ENCODE measurements around the gene S100A13.

GRCh38 chr1:153615406-153615805 is 11.9 kb downstream of the S100A13 start:
- TF ChIP-seq CREB5 (CRISPR knock-in tag; IDR thresholded peaks at IDR 0.05; ENCODE audit: low read depth) (no peak), ZFP30 (CRISPR knock-in tag; IDR thresholded peaks at IDR 0.05) (no peak), SNAI2 (CRISPR knock-in tag; IDR thresholded peaks at IDR 0.05) (no peak), TOX (CRISPR knock-in tag; IDR thresholded peaks at IDR 0.05; ENCODE audit: borderline replicate concordance) (no peak), ZFP3 (CRISPR knock-in tag; IDR thresholded peaks at IDR 0.05) (no peak), RARB (CRISPR knock-in tag; IDR thresholded peaks at IDR 0.05) (no peak), CSDC2 (CRISPR knock-in tag; IDR thresholded peaks at IDR 0.05) (no peak), ZNF70 (CRISPR knock-in tag; IDR thresholded peaks at IDR 0.05) (no peak), POU6F1 (CRISPR knock-in tag; IDR thresholded peaks at IDR 0.05; ENCODE audit: borderline replicate concordance, low read depth) (no peak), ZNF8 (CRISPR knock-in tag; IDR thresholded peaks at IDR 0.05) (no peak)
